ACC112 (cell line): ENCODE data around the gene TIMM22.
A peak's percentile ranks its signal among the peaks of the same experiment; 100 is the strongest.
"Not testable (repeated sequence)": the region's sequence is repeated elsewhere in the genome, so short reads cannot be mapped to it uniquely, and the experiment has no call there.

ENCODE experiments used
- H2AFZ ChIP-seq: fragments of 200-600 bp; sonication (generic); one replicate; pipeline ENCODE4 v1.6.0; 2017; ENCODE audit warnings: antibody characterized with exemption, low read length; ENCODE audit not compliant: unreplicated experiment
- H3K27ac ChIP-seq: fragments of 200-600 bp; sonication (generic); 2 replicates; pipeline ENCODE4 v1.5.1; 2014; ENCODE audit warnings: low read depth, mild to moderate bottlenecking, antibody characterized with exemption, low read length, moderate library complexity
- H3K27me3 ChIP-seq: fragments of 200-600 bp; sonication (generic); 2 replicates; pipeline ENCODE4 v1.6.1; 2014; ENCODE audit warnings: mild to moderate bottlenecking, antibody characterized with exemption, low read length, moderate library complexity, mixed read lengths; ENCODE audit not compliant: insufficient read depth
- H3K36me3 ChIP-seq: fragments of 200-600 bp; sonication (generic); 2 replicates; pipeline ENCODE4 v1.6.1; 2016; ENCODE audit warnings: mild to moderate bottlenecking, antibody characterized with exemption, low read length, moderate library complexity, mixed read lengths; ENCODE audit not compliant: insufficient read depth
- H3K4me1 ChIP-seq: fragments of 200-600 bp; sonication (generic); one replicate; pipeline ENCODE4 v1.6.1; 2016; ENCODE audit warnings: low read length, mixed read lengths; ENCODE audit not compliant: insufficient read depth, unreplicated experiment, control insufficient read depth
- H3K4me3 ChIP-seq: fragments of 200-600 bp; sonication (generic); 2 replicates; pipeline ENCODE4 v1.5.1; 2014; ENCODE audit warnings: mild to moderate bottlenecking, low read depth, low read length
- H3K79me2 ChIP-seq: fragments of 200-600 bp; sonication (generic); one replicate; pipeline ENCODE4 v1.6.0; 2016; ENCODE audit warnings: low read length; ENCODE audit not compliant: control insufficient read depth, unreplicated experiment, insufficient read depth

The TIMM22 gene

GRCh38 chr17:996554-997344, at the start of gene TIMM22:
Gene TIMM22 (plus strand): TSS chr17:997129. CDS start chr17:997143, 14 bp downstream.
- no peaks in the 10 kb centered on the region for H3K36me3 ChIP-seq
- H3K27ac ChIP-seq: peak within 1 kb of the TSS; percentile 93
- peak within 1 kb of the TSS; percentile 98 for H2AFZ ChIP-seq

GRCh38 chr17:948284-948852, 48.6 kb upstream of the TIMM22 start:
- Histone ChIP-seq H3K36me3 (no peaks in the 10 kb centered on the region), H3K79me2 (peaks cover 8% of the 10 kb centered on the region), H3K27me3 (no peaks in the 10 kb centered on the region), H2AFZ (no peak overlapping the region), H3K4me1 (peaks cover 11% of the 10 kb centered on the region), H3K27ac (no peak overlapping the region), H3K4me3 (no peak overlapping the region)

More at GRCh38 chr17:996554-997344, at the start of gene TIMM22:
- Histone ChIP-seq H3K4me1 (peaks cover 29% of the 10 kb centered on the region), H3K4me3 (peak within 1 kb of the TSS; percentile 100), H3K79me2 (peaks cover 24% of the 10 kb centered on the region), H3K27me3 (no peaks in the 10 kb centered on the region)

- peaks cover 15% of the 10 kb centered on the region for H3K4me1 ChIP-seq
- H3K36me3 ChIP-seq: no peaks in the 10 kb centered on the region
- H3K27ac ChIP-seq: no peak overlapping the region
Observed at GRCh38 chr17:949623-950303, 47.2 kb upstream of the TIMM22 start.

DNA sequence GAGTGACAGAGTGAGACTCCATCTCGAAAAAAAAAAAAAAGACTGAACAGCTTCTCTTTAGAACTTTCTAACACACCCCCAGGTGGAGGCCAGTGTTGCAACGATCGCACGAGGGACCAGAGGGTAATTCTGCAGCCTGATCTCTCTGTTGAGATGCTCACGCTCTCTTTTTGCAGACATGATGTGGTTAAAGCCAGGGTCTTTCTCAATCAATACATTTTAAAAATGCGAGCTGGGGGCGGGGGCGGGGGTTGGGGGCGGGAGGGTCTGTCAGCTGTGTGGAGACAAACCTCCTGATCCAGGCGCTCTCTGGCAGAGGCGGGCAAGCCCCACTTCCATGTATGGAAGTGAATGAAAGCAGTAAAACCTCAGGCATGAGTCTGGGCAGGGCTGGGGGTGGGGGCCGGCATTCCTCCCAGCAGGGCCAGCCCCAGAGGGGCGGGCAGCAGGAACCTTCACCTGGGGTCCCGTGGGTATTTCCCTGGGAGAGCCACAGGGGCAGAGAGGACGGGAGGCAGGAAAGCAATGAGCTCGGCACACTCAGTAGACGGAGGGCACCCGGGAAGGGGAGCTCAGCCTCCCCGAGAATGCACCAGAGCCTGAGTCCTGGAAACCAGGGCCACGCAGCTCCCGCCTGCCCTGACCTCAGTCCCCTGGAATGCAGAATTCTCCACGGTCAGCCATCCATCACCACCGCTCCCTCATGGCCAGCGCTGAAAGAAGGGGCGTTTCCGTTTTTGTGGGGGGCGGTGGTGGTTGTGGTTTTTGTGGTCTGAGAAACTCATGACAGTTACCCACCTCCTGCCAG, 45.4 kb upstream of the TIMM22 start:
- Histone ChIP-seq H3K36me3 (no peaks in the 10 kb centered on the region), H3K27me3 (no peaks in the 10 kb centered on the region), H3K27ac (peak overlapping the region; percentile 74), H3K4me1 (peaks cover 17% of the 10 kb centered on the region), H3K4me3 (peak overlapping the region; percentile 59), H3K79me2 (peaks cover 8% of the 10 kb centered on the region), H2AFZ (peak overlapping the region; percentile 43)

More at GRCh38 chr17:949623-950303, 47.2 kb upstream of the TIMM22 start:
- Histone ChIP-seq H3K4me3 (no peak overlapping the region), H3K79me2 (peaks cover 8% of the 10 kb centered on the region), H2AFZ (no peak overlapping the region), H3K27me3 (no peaks in the 10 kb centered on the region)

DNA sequence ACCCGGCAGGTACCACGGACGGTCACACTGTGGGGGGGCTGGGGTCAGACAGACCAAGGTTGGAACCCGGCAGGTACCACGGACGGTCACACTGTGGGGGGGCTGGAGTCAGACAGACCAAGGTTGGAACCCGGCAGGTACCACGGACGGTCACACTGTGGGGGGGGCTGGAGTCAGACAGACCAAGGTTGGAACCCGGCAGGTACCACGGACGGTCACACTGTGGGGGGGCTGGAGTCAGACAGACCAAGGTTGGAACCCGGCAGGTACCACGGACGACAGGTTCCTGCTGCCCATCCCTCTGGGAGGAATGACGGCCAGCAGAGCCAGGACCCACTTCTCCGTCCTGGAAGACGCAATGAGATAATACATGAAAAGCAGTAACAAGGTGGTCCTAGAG, 44.3 kb upstream of the TIMM22 start:
- not testable (repeated sequence) for H3K79me2 ChIP-seq, H3K27me3 ChIP-seq, H3K36me3 ChIP-seq, H3K4me3 ChIP-seq, H3K27ac ChIP-seq, H2AFZ ChIP-seq
- peaks cover 17% of the 10 kb centered on the region for H3K4me1 ChIP-seq

GRCh38 chr17:953767-954166, 43.2 kb upstream of the TIMM22 start:
- Histone ChIP-seq H3K79me2 (peaks cover 6% of the 10 kb centered on the region), H3K27ac (no peak overlapping the region), H3K4me1 (peaks cover 17% of the 10 kb centered on the region), H2AFZ (no peak overlapping the region), H3K27me3 (no peaks in the 10 kb centered on the region), H3K36me3 (no peaks in the 10 kb centered on the region), H3K4me3 (no peak overlapping the region)

DNA sequence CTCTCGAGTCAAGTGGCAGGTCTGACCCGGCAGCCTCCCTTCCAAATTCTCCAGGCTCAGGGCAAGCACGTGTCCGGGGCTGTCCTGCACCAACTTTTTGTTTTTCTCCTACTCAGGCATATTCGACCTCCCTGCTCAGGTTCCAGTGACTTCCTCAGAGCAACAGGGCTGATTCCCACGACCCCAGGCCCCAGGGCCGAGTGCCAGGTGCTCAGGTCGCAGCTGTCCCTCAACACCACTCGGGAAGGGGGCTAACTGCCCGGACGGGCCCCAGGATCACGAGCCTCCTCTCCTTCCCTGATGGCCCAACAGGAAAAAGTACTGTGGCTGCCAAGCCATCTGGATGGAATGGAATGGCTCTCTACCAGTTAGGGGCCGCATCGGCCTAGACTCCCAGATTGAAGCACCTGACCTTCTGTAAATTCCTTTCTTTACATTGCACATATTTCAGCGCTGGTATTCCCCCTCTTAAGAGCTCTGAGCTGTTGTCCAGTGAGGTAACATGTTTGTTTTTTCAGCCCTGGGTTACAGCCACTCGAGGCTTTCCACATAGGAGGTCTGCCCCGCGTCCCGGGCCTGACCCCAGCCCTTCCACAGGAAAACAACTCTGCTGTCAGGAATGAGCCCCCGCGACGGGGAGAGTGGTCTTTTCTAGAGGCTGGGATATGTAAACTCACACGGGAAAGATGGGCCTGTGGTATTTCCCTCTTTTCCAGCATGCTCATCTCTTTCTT, 42.3 kb upstream of the TIMM22 start:
- Histone ChIP-seq H3K79me2 (peaks cover 5% of the 10 kb centered on the region), H3K27ac (no peak overlapping the region), H3K36me3 (no peaks in the 10 kb centered on the region), H3K4me3 (no peak overlapping the region), H3K4me1 (peaks cover 17% of the 10 kb centered on the region), H2AFZ (no peak overlapping the region), H3K27me3 (no peaks in the 10 kb centered on the region)

DNA sequence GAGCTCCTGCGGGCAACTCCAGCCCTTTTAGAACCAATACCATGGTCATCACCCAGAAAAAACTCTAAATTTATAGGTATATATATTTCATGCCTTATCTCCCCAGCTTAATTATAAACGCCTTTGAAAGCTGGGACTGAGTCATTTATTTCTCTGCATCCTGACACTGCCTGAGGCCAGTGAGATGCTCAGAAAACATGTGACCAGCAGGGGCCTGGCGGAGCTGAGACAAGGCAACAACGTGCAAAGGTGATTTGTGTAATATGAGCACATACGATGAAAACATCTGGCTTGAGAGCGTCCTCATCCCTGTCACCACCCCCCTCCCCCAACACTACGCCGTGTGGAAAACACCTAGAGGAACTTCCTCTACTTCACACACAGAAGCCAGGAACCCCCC, 40.0 kb upstream of the TIMM22 start:
- H3K4me3 ChIP-seq: no peak overlapping the region
- H3K79me2 ChIP-seq: no peaks in the 10 kb centered on the region
- no peak overlapping the region for H2AFZ ChIP-seq
- no peak overlapping the region for H3K27ac ChIP-seq
- H3K36me3 ChIP-seq: no peaks in the 10 kb centered on the region
- peaks cover 7% of the 10 kb centered on the region for H3K4me1 ChIP-seq
- H3K27me3 ChIP-seq: no peaks in the 10 kb centered on the region

DNA sequence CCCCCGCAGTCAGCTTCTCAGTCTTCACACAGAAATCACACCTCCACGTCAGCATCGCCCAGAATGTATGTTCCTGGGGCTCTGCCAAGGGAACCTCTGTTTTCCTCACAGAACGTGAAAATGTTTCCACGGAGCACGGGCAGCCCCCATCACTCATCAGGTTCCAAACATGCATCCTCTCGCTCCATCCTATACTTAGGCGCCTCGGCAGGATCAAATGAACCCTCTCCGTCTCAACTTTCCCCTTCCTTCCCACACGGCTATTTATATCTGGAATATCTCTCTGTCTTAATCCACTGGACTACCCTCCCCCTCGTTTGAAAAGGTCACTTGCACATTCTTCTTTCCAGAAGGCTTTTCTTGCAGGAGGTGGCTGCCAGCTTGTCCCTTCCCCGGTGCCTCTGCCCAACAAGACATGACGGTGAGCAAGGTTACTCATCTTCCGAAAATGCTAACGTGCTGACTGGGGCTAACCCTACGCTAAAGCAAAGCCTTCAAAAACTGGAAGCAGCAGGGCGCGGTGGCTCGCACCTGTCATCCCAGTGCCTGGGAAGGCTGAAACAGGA, 39.0 kb upstream of the TIMM22 start:
- Histone ChIP-seq H2AFZ (no peak overlapping the region), H3K79me2 (peaks cover 4% of the 10 kb centered on the region), H3K27me3 (no peaks in the 10 kb centered on the region), H3K36me3 (no peaks in the 10 kb centered on the region), H3K4me3 (no peak overlapping the region), H3K4me1 (peaks cover 6% of the 10 kb centered on the region), H3K27ac (no peak overlapping the region)
